Esophagus (tissue), 2 donors: ENCODE results near the gene SLC30A7. TPM values are rescaled to one million over a fixed set of nuclear protein-coding genes. Genes with fewer than 3 reads are reported as not detected.
A peak's percentile ranks its signal among the peaks of the same experiment; 100 is the strongest.
"Not testable (repeated sequence)": the region's sequence is repeated elsewhere in the genome, so short reads cannot be mapped to it uniquely, and the experiment has no call there.

Experiments
- H3K27ac ChIP-seq, 2 donors: one replicate each; pipeline ENCODE4 v1.5.1; 2013; ENCODE audit warnings: low read depth in 2 of 2, mild to moderate bottlenecking in 2 of 2, inconsistent platforms in 1 of 2, low read length in 1 of 2, moderate library complexity in 1 of 2
- H3K27me3 ChIP-seq, 2 donors: one replicate each; pipeline ENCODE4 v1.6.1; 2013; ENCODE audit warnings: low read length in 2 of 2, control low read depth in 1 of 2, mild to moderate bottlenecking in 1 of 2; ENCODE audit not compliant: insufficient read depth in 2 of 2, control insufficient read depth in 1 of 2
- H3K36me3 ChIP-seq, 2 donors: one replicate each; pipeline ENCODE4 v1.6.1; 2013; ENCODE audit warnings: low read length in 1 of 2; ENCODE audit not compliant: control insufficient read depth in 2 of 2, insufficient read depth in 2 of 2
- H3K4me1 ChIP-seq, 2 donors: one replicate each; pipeline ENCODE4 v1.6.1; 2013; ENCODE audit warnings: low read length in 1 of 2; ENCODE audit not compliant: control insufficient read depth in 2 of 2, insufficient read depth in 2 of 2
- H3K4me3 ChIP-seq, 2 donors: one replicate each; pipeline ENCODE4 v1.5.1; 2013; ENCODE audit warnings: low read length in 2 of 2, mild to moderate bottlenecking in 2 of 2, low read depth in 1 of 2, moderate library complexity in 1 of 2
- H3K9me3 ChIP-seq, 2 donors: one replicate each; pipeline ENCODE4 v1.6.1; 2013; ENCODE audit warnings: mild to moderate bottlenecking in 2 of 2, low read depth in 1 of 2, low read length in 1 of 2, moderate library complexity in 1 of 2; ENCODE audit not compliant: control insufficient read depth in 2 of 2, insufficient read depth in 1 of 2
- WGBS, 2 donors: extraction: QIAGEN DNeasy Blood & Tissue Kit; methylation state at CpG; one replicate each; pipeline ENCODE4 v1.1.7; 2013; 5-methylcytosine and 5-hydroxymethylcytosine counted together
- polyA plus RNA-seq, 2 donors: library from polyadenylated mRNA; stranded (reverse); fragments of 200-250 nt; gene quantifications; one replicate each; pipeline ENCODE4 v1.2.3, GENCODE V29; 2013
- donor health status: healthy with polysubstance abuse.
- donor health status: Bipolar disorder and iron deficiency.

Gene SLC30A7
- polyA plus RNA-seq, 2 donors, result 2.2 to 2.8 TPM

DNA sequence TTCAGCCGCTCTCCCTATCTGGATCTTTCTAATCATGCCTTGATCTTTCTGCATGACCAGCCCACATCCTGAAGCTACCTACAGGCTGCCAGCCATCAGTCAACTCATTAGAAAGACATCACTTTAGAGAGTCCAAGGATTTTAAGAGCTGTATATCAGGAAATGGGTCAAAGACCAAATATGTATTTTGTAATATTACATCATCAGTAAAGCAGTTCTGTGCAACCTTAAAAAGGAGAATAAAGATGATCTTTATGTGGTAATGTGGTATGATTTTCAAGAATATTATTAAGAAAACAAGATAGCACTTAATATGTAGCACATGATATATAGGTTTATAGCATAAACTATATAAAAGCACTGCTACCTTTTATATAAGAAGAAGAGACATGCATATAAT, 47.6 kb downstream of the SLC30A7 start:
- WGBS, 2 donors, result 98 to 100% methylated on average over 1 of the region's 1 CpG
- Histone ChIP-seq H3K4me3 (no peak overlapping the region), H3K4me1 (no peaks in the 10 kb centered on the region), H3K27me3 (no peaks in the 10 kb centered on the region), H3K27ac (no peak overlapping the region), H3K9me3 (no peaks in the 10 kb centered on the region), H3K36me3 (peaks cover 0 to 2% of the 10 kb centered on the region in 2 donors)

DNA sequence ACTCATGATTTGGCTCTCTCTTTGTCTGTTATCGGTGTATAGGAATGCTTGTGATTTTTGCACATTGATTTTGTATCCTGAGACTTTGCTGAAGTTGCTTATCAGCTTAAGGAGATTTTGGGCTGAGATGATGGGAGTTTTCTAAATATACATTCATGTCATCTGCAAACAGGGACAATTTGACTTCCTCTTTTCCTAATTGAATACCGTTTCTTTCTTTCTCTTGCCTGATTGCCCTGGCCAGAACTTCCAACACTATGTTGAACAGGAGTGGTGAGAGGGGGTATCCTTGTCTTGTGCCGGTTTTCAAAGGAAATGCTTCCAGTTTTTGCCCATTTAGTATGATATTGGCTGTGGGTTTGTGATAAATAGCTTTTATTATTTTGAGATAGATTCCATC, 50.2 kb downstream of the SLC30A7 start:
- not testable (repeated sequence) for H3K4me1 ChIP-seq, H3K4me3 ChIP-seq, H3K27me3 ChIP-seq, H3K27ac ChIP-seq, H3K9me3 ChIP-seq, H3K36me3 ChIP-seq
- 88 to 94% methylated on average over 3 of the region's 3 CpGs for WGBS, 2 donors

DNA sequence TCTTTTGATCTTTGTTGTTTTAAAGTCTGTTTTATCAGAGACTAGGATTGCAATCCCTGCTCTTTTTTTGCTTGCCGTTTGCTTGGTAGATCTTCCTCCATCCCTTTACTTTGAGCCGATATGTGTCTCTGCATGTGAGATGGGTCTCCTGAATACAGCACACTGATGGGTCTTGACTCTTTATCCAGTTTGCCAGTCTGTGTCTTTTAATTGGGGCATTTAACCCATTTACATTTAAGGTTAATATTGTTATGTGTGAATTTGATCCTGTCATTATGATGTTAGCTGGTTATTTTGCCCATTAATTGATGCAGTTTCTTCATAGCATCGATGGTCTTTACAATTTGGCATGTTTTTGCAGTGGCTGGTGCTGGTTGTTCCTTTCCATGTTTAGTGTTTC, 51.9 kb downstream of the SLC30A7 start:
- H3K4me3 ChIP-seq, H3K27me3 ChIP-seq, H3K4me1 ChIP-seq, H3K27ac ChIP-seq, H3K36me3 ChIP-seq, H3K9me3 ChIP-seq: not testable (repeated sequence)
- WGBS, 2 donors, result 94 to 100% methylated on average over 3 of the region's 3 CpGs

DNA sequence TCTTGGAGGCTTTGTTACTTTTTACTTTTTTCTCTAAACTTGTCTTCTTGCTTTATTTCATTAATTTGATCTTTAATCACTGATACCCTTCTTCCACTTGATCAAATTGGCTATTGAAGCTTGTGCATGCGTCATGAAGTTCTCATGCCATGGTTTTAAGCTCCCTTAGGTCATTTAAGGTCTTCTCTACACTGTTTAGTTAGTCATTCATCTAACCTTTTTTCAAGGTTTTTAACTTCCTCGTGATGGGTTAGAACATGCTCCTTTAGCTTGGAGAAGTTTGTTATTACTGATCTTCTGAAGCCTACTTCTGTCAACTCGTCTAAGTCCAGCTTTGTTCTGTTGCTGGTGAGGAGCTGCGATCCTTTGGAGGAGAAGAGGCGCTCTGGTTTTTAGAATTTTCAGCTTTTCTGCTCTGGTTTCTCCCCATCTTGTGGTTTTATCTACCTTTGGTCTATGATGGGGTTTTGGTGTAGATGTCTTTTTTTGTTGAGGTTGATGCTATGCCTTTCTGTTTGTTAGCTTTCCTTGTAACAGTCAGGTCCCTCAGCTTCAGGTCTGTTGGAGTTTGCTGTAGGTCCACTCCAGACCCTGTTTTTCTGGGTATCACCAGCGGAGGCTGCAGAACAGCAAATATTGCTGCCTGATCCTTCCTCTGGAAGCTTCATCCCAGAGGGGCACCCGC, 53.0 kb downstream of the SLC30A7 start:
- not testable (repeated sequence) for H3K9me3 ChIP-seq, H3K27me3 ChIP-seq, H3K36me3 ChIP-seq, H3K4me1 ChIP-seq, H3K4me3 ChIP-seq, H3K27ac ChIP-seq
- WGBS, 2 donors, result 78 to 80% methylated on average over 7 of the region's 7 CpGs

DNA sequence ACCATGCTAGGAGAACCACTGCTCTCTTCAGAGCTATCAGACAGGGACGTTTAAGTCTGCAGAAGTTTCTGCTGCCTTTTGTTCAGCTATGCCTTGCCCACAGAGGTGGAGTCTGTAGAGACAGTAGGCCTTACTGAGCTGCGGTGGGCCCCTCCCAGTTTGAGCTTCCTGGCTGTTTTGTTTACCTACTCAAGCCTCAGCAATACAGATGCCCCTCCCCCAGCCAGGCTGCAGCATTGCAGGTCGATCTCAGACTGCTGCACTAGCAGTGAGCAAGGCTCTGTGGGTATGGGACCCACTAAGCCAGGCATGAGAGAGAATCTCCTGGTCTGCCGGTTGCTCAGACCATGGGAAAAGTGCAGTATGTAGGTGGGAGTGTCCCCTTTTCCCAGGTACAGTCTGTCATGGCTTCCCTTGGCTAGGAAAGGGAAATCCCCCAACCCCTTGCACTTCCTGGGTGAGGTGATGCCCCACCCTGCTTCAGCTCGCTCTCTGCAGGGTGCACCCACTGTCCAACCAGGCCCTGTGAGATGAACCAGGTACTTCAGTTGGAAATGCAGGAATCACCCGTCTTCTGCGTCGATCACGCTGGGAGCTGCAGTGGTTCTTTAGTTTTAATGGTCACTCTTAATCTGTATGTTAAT, 53.7 kb downstream of the SLC30A7 start:
- H3K9me3 ChIP-seq, H3K27me3 ChIP-seq, H3K4me3 ChIP-seq, H3K4me1 ChIP-seq, H3K36me3 ChIP-seq: not testable (repeated sequence)
- peak overlapping the region in 1 of 2 donors; percentile 42 for H3K27ac ChIP-seq
- 60 to 66% methylated on average over 9 of the region's 9 CpGs for WGBS, 2 donors

DNA sequence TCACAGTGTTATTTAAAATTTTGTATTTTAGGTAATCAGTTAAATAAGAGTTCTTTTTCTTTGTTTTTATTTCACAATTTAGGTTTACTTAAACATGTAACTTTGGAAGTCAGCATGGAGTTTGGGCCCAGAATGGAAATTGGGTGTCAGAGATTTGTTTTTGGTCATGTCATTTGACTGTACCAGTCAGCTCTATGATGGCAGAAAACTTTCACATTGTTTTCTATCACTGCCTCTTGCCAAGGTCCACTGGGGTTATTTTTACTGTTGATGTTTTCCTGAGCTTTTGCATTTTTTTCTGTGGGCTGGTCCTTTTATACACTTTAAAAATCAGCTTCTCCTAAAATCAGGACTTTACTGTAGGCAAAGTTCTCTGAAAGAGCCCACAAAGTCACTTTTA, 54.4 kb downstream of the SLC30A7 start:
- Histone ChIP-seq H3K27ac (no peak overlapping the region), H3K4me3 (no peak overlapping the region), H3K27me3 (no peaks in the 10 kb centered on the region), H3K36me3 (no peaks in the 10 kb centered on the region), H3K9me3 (no peaks in the 10 kb centered on the region), H3K4me1 (peaks cover 0 to 4% of the 10 kb centered on the region in 2 donors)

DNA sequence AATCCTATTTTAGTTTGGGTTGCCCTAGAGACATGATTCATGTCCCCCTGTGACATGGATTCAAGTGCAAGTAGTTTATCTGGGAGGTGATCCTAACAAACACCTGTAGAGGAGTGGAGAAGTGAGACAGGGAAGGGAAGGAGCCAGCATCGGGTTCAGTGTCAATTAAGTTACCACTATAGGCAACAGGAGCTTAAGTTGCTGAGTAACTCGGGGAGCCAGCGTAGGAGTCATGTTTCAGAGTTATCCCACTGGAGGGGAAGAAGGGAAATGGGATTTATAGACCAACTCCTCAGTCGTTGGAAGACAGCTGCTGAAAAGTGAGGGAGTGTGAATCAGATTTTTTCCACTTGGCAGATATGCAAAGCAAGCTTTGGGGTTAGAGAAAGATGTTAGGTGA, 54.9 kb downstream of the SLC30A7 start:
- Histone ChIP-seq H3K27ac (no peak overlapping the region), H3K4me3 (no peak overlapping the region), H3K9me3 (no peaks in the 10 kb centered on the region), H3K27me3 (no peaks in the 10 kb centered on the region), H3K4me1 (peaks cover 0 to 4% of the 10 kb centered on the region in 2 donors), H3K36me3 (no peaks in the 10 kb centered on the region)
- 48 to 53% methylated on average over 4 of the region's 4 CpGs for WGBS, 2 donors

DNA sequence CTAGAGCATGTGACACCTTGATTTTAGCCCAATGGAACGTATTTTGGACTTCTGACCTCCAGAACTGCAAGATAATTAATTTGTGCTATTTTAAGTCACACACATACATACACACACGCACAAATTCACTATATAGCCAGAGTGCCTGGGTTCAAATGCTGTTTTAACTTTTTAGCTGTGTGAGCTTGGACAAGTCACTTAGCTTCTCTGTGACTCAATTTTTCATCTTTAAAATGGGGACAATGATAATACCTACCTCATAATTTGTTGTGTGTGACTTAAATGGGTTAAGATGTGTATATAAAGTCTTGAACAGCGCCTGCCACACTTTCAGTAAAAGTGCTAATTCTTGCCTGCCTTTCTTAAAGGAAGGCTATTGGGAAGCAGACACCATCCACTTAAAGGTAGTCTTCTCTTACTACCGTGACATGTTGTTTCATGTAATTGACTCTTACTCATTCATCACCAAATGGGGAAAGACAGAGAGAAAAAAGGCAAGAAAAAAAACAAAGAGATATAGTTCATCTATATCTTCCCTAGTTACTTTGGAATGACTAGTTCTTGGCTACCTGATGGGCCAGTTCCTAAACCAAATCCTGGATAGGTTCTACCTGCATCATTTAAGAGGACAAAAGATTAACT, 56.3 kb downstream of the SLC30A7 start:
- H3K36me3 ChIP-seq, result no peaks in the 10 kb centered on the region
- no peaks in the 10 kb centered on the region for H3K27me3 ChIP-seq
- no peak overlapping the region for H3K27ac ChIP-seq
- H3K4me3 ChIP-seq, result no peak overlapping the region
- WGBS, 2 donors, result 93 to 97% methylated on average over 4 of the region's 4 CpGs
- H3K9me3 ChIP-seq, result no peaks in the 10 kb centered on the region
- H3K4me1 ChIP-seq, result peaks cover 0 to 4% of the 10 kb centered on the region in 2 donors

DNA sequence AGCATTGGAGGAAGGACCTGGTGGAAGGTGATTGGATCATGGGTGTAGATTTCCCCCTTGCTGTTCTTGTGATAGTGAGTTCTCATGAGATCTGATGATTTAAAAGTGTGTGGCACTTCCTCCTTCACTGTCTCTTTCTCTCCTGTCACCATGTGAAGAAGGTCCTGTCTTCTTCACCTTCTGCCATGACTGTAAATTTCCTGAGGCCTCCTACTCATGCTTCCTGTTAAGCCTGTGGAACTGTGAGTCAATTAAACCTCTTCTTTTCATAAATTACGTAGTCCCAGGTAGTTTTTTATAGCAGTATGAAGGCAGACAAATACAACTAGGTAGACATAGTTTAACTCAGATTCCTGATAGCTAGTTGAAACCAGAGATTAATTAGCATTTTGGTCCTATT, 57.1 kb downstream of the SLC30A7 start:
- not testable (repeated sequence) for H3K27me3 ChIP-seq, H3K4me3 ChIP-seq, H3K4me1 ChIP-seq, H3K36me3 ChIP-seq, H3K27ac ChIP-seq, H3K9me3 ChIP-seq
- WGBS, 2 donors, result 68 to 83% methylated on average over 1 of the region's 1 CpG
